Calu3 (cell line): ENCODE data around the gene WWOX. TPM values are rescaled to one million over a fixed set of nuclear protein-coding genes. Genes with fewer than 3 reads are reported as not detected.

ENCODE experiments used
- BruUV-seq: library from RNA; stranded (reverse); fragments of 400-500 nt; replicated peaks from 2 replicates; lab custom pipeline; 2021; lab: Mats Ljungman, UMichigan
- CTCF ChIA-PET: fragments of 300-600 bp; sonication (Branson Sonifier 250); formaldehyde crosslinking; loops from one replicate; lab custom pipeline; 2022; ENCODE audit warnings: antibody characterized with exemption; lab: Charles Lee
- DNase-seq: peaks from one replicate; pipeline ENCODE4 v3.0.0; 2022
- H3K27ac Mint-ChIP-seq: one replicate; pipeline ENCODE4 v1.8.0; 2022; ENCODE audit warnings: mixed read lengths; ENCODE audit not compliant: unreplicated experiment
- H3K27me3 Mint-ChIP-seq: one replicate; pipeline ENCODE4 v1.8.0; 2022; ENCODE audit warnings: mixed read lengths; ENCODE audit not compliant: unreplicated experiment
- H3K36me3 Mint-ChIP-seq: one replicate; pipeline ENCODE4 v1.8.0; 2022; ENCODE audit warnings: mild to moderate bottlenecking, moderate library complexity, mixed read lengths; ENCODE audit not compliant: insufficient read depth, unreplicated experiment
- H3K4me1 Mint-ChIP-seq: one replicate; pipeline ENCODE4 v1.8.0; 2022; ENCODE audit warnings: mild to moderate bottlenecking, low read depth, mixed read lengths; ENCODE audit not compliant: unreplicated experiment
- H3K4me3 Mint-ChIP-seq: one replicate; pipeline ENCODE4 v1.8.0; 2022; ENCODE audit warnings: mild to moderate bottlenecking, low read depth, moderate library complexity, mixed read lengths; ENCODE audit not compliant: unreplicated experiment
- H3K9me3 Mint-ChIP-seq: one replicate; pipeline ENCODE4 v1.8.0; 2022; ENCODE audit warnings: low read depth, mixed read lengths; ENCODE audit not compliant: unreplicated experiment
- intact Hi-C: fragments of 100-400 bp; cut with micrococcal nuclease; formaldehyde crosslinking; loops from one replicate; pipeline ENCODE4 v1.10.0; 2022; ENCODE audit not compliant: unreplicated experiment
- total RNA-seq: library from RNA; stranded (reverse); gene quantifications from 2 replicates; pipeline ENCODE4 v1.2.3, GENCODE V29; 2022
- TF ChIP-seq, protein P1 (sequence below): fragments of 200-600 bp; IDR thresholded peaks from one replicate; pipeline ENCODE4 v1.8.0; 2022; ENCODE audit warnings: antibody characterized with exemption; ENCODE audit not compliant: unreplicated experiment

The WWOX gene
- total RNA-seq, 1 experiment from 2014 or later = 33.5 TPM

- TF ChIP-seq, protein P1, sequence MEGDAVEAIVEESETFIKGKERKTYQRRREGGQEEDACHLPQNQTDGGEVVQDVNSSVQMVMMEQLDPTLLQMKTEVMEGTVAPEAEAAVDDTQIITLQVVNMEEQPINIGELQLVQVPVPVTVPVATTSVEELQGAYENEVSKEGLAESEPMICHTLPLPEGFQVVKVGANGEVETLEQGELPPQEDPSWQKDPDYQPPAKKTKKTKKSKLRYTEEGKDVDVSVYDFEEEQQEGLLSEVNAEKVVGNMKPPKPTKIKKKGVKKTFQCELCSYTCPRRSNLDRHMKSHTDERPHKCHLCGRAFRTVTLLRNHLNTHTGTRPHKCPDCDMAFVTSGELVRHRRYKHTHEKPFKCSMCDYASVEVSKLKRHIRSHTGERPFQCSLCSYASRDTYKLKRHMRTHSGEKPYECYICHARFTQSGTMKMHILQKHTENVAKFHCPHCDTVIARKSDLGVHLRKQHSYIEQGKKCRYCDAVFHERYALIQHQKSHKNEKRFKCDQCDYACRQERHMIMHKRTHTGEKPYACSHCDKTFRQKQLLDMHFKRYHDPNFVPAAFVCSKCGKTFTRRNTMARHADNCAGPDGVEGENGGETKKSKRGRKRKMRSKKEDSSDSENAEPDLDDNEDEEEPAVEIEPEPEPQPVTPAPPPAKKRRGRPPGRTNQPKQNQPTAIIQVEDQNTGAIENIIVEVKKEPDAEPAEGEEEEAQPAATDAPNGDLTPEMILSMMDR = no peak
- Mint-ChIP-seq H3K9me3 (peaks cover 8% of the 10 kb centered on the region), H3K4me1 (no peaks in the 10 kb centered on the region), H3K4me3 (no peak overlapping the region), H3K27ac (no peak overlapping the region), H3K36me3 (no peaks in the 10 kb centered on the region), H3K27me3 (no peaks in the 10 kb centered on the region)
- no peak for DNase-seq
- intact Hi-C loops = no loop called here
- BruUV-seq = no TSS peak
- CTCF ChIA-PET = no interaction called here
Observed at GRCh38 chr16:79054211-79054984, 954.9 kb downstream of the WWOX start.

DNA sequence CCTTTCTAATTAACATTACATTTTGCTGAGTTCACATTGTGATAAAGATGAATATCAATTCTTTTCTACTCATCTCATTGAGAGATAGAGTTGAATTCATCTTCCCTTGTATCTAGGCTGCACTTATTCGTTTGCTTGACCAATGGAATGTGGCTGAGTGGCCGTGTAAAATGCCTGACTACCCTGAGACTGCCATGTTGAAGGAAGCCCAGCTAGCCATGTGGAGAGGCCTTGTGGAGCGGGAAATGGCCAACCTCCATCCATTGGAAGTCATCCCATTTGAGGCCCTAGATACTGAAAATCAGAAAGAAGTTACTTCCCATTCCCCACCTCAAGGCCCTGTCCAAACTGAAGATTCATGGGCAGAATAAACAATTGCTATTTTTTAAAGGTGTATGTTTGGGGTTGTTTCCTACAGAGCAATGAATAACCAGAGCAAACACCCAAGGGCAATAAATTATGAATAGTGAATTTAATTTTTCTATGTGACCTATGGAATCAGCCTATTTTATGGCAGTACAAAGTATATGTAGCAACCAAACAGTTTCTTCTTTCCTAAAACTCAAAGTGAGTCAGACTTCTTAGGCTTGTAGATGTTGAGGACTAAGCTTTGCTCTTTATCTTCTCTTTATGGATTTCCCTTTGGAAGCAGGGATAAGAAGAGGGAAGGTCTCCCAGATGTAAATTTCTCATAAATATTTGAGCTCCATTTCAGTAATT lies 956.0 kb downstream of the WWOX start:
- TF ChIP-seq, protein P1 = no peak
- Mint-ChIP-seq H3K27ac (no peak overlapping the region), H3K36me3 (no peaks in the 10 kb centered on the region), H3K9me3 (peaks cover 8% of the 10 kb centered on the region), H3K4me1 (no peaks in the 10 kb centered on the region), H3K27me3 (no peaks in the 10 kb centered on the region), H3K4me3 (no peak overlapping the region)
- BruUV-seq = no TSS peak
- no peak for DNase-seq
- intact Hi-C loops = no loop called here
- CTCF ChIA-PET = no interaction called here

DNA sequence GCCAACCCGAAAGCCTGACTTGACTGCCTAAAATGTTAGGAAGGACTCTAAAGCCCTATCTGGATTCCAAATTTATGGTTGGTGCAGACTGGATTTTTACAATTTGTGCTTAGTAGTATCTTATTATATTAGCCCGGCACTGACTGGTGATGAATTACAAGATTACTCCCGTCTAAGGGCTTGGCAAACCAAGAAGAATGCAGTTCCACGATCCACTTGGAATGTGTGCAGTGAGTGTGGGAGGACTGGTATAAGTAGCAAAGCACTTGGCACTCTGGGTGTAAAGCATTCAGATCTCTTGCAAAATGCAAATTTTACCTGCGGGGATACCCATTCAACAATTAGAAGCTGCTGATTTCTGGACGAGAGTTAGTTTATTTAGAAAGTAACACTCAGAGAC lies 961.7 kb downstream of the WWOX start:
- Mint-ChIP-seq H3K36me3 (no peaks in the 10 kb centered on the region), H3K9me3 (peaks cover 8% of the 10 kb centered on the region), H3K4me3 (no peak overlapping the region), H3K27ac (no peak overlapping the region), H3K27me3 (no peaks in the 10 kb centered on the region), H3K4me1 (no peaks in the 10 kb centered on the region)
- DNase-seq = no peak
- TF ChIP-seq, protein P1 = no peak
- BruUV-seq = no TSS peak
- intact Hi-C loops = no loop called here
- CTCF ChIA-PET = no interaction called here

GRCh38 chr16:79062336-79062735 lies 962.9 kb downstream of the WWOX start:
- Mint-ChIP-seq H3K36me3 (no peaks in the 10 kb centered on the region), H3K4me1 (no peaks in the 10 kb centered on the region), H3K27me3 (no peaks in the 10 kb centered on the region), H3K27ac (no peak overlapping the region), H3K9me3 (peaks cover 9% of the 10 kb centered on the region), H3K4me3 (no peak overlapping the region)
- intact Hi-C loops = no loop called here
- TF ChIP-seq, protein P1 = no peak
- CTCF ChIA-PET = no interaction called here
- no peak for DNase-seq
- BruUV-seq = no TSS peak
